OCI-LY7 (cell line): ENCODE measurements around the gene ACSS1. TPM values are rescaled to one million over a fixed set of nuclear protein-coding genes. Genes with fewer than 3 reads are reported as not detected.
A peak's percentile ranks its signal among the peaks of the same experiment; 100 is the strongest.

Source experiments
- BruUV-seq: library from RNA; stranded (reverse); fragments of 400-500 nt; replicated peaks from 2 replicates; lab custom pipeline; 2021; lab: Mats Ljungman, UMichigan
- CTCF ChIA-PET: fragments of 300-600 bp; sonication (Branson Sonifier 250); formaldehyde crosslinking; loops from one replicate; lab custom pipeline; 2022; ENCODE audit warnings: antibody characterized with exemption; ENCODE audit not compliant: unreplicated experiment; lab: Charles Lee
- POLR2A ChIA-PET: fragments of 300-600 bp; sonication (Branson Sonifier 250); formaldehyde crosslinking; loops from one replicate; lab custom pipeline; 2022; ENCODE audit warnings: antibody characterized with exemption; lab: Charles Lee
- DNase-seq: peaks from one replicate; pipeline ENCODE4 v3.0.0-alpha.2; 2015; ENCODE audit warnings: low spot score
- H2AFZ ChIP-seq: fragments of 200-600 bp; sonication (generic), shearing (Covaris generic); 2 replicates; pipeline ENCODE4 v1.6.1; 2014; ENCODE audit warnings: mild to moderate bottlenecking, antibody characterized with exemption, low read length, moderate library complexity
- H3K27ac ChIP-seq: fragments of 200-600 bp; sonication (generic); 2 replicates; pipeline ENCODE4 v1.5.1; 2014; ENCODE audit warnings: mixed run types, low read depth, mild to moderate bottlenecking, moderate library complexity, low read length, inconsistent platforms; ENCODE audit not compliant: poor library complexity, severe bottlenecking
- H3K36me3 ChIP-seq: fragments of 200-600 bp; sonication (generic); 2 replicates; pipeline ENCODE4 v1.6.1; 2014; ENCODE audit warnings: mild to moderate bottlenecking, antibody characterized with exemption, low read length, moderate library complexity, mixed read lengths; ENCODE audit not compliant: insufficient read depth
- H3K4me1 ChIP-seq: fragments of 200-600 bp; sonication (generic); 2 replicates; pipeline ENCODE4 v1.5.1; 2014; ENCODE audit warnings: mild to moderate bottlenecking, low read length; ENCODE audit not compliant: insufficient read depth, poor library complexity, severe bottlenecking
- H3K4me2 ChIP-seq: fragments of 200-600 bp; sonication (generic); 2 replicates; pipeline ENCODE4 v1.6.1; 2014; ENCODE audit warnings: mild to moderate bottlenecking, low read length
- H3K4me3 ChIP-seq: fragments of 200-600 bp; sonication (generic); 2 replicates; pipeline ENCODE4 v1.5.1; 2014; ENCODE audit warnings: mild to moderate bottlenecking, low read depth, low read length; ENCODE audit not compliant: poor library complexity, severe bottlenecking
- H3K79me2 ChIP-seq: fragments of 200-600 bp; sonication (generic); 2 replicates; pipeline ENCODE4 v1.6.1; 2016; ENCODE audit warnings: low read depth, mild to moderate bottlenecking, low read length, moderate library complexity, mixed read lengths; ENCODE audit not compliant: insufficient read depth
- H3K9me2 ChIP-seq: fragments of 200-600 bp; sonication (generic); 2 replicates; pipeline ENCODE4 v1.6.1; 2016; ENCODE audit warnings: mild to moderate bottlenecking, low read length, mixed read lengths; ENCODE audit not compliant: insufficient read depth
- H3K9me3 ChIP-seq: fragments of 200-600 bp; sonication (generic); 2 replicates; pipeline ENCODE4 v1.6.1; 2014; ENCODE audit warnings: mild to moderate bottlenecking, mixed run types, low read length, mixed read lengths
- H4K20me1 ChIP-seq: fragments of 200-600 bp; sonication (generic); 2 replicates; pipeline ENCODE4 v1.6.1; 2014; ENCODE audit warnings: mild to moderate bottlenecking, antibody characterized with exemption, low read length, moderate library complexity, mixed read lengths; ENCODE audit not compliant: insufficient read depth
- EZH2phosphoT487 ChIP-seq: fragments of 200-600 bp; sonication (generic); IDR thresholded peaks from 2 replicates; pipeline ENCODE4 v1.6.1; 2018; ENCODE audit warnings: low read depth, borderline replicate concordance, mild to moderate bottlenecking, mixed run types, antibody characterized with exemption, low read length, moderate library complexity, mixed read lengths
- intact Hi-C: fragments of 100-400 bp; cut with micrococcal nuclease; formaldehyde crosslinking; loops from one replicate; pipeline ENCODE4 v1.10.0; 2022; ENCODE audit not compliant: unreplicated experiment
- total RNA-seq, 2 experiments: library from RNA; depleted of rRNA in 1 of 2; stranded (reverse); fragments of >200 nt in 1 of 2; shearing (Covaris generic) in 1 of 2; gene quantifications; 2 replicates each; pipeline ENCODE4 v1.2.3, GENCODE V29; 2014 to 2022
- TF ChIP-seq, protein P1 (sequence below): fragments of 200-600 bp; sonication (generic); conservative IDR thresholded peaks from 2 replicates; pipeline ENCODE4 v1.5.1; 2014; ENCODE audit warnings: mild to moderate bottlenecking, antibody characterized with exemption, low read length, moderate library complexity, mixed read lengths

Gene ACSS1
- total RNA-seq, 2 experiments from 2014 or later, result 0.35 to 0.40 TPM

DNA sequence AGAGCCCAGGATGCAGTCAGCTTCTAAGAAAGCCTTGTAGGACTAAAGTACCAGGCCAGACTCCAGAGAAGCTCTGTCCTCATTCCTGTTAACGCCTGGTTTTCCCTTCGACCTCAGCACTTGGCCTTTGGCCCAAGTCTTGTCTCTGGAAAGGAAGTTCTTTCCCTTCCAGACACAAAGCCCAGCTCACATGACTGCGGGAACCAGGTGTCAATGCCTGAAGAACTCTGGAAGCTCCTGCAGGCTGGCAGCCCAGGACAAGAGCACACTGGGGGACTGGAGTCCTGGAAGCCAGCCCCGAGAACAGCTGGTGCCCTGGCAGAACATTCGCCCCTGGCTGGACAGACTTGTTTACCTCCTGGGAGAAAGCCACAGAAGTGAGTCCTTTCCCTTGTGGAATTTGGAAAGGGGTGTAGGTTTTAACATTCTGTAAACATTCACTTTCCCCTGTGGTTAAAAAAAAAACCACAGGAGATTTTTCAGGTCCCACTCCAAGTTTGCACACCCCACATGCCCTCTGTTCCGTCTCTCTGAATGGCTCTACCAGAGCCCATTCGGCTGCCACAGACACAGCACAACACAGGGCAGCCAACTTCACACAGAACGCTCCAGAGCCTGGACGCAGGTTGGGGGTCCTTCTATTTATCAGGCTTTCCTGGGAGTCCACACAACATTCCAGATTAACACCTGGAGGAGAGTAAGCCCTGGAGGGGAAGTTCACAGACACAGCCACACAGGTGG, 18.1 kb downstream of the ACSS1 start:
- TF ChIP-seq, protein P1, sequence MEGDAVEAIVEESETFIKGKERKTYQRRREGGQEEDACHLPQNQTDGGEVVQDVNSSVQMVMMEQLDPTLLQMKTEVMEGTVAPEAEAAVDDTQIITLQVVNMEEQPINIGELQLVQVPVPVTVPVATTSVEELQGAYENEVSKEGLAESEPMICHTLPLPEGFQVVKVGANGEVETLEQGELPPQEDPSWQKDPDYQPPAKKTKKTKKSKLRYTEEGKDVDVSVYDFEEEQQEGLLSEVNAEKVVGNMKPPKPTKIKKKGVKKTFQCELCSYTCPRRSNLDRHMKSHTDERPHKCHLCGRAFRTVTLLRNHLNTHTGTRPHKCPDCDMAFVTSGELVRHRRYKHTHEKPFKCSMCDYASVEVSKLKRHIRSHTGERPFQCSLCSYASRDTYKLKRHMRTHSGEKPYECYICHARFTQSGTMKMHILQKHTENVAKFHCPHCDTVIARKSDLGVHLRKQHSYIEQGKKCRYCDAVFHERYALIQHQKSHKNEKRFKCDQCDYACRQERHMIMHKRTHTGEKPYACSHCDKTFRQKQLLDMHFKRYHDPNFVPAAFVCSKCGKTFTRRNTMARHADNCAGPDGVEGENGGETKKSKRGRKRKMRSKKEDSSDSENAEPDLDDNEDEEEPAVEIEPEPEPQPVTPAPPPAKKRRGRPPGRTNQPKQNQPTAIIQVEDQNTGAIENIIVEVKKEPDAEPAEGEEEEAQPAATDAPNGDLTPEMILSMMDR, result no peak
- TF ChIP-seq EZH2phosphoT487, result no peak
- Histone ChIP-seq H4K20me1 (no peaks in the 10 kb centered on the region), H3K9me2 (no peaks in the 10 kb centered on the region), H3K4me3 (no peak overlapping the region), H3K79me2 (no peaks in the 10 kb centered on the region), H3K9me3 (no peaks in the 10 kb centered on the region), H3K4me1 (peaks cover 42% of the 10 kb centered on the region), H3K27ac (no peak overlapping the region), H2AFZ (no peak overlapping the region), H3K4me2 (no peak overlapping the region), H3K36me3 (no peaks in the 10 kb centered on the region)
- intact Hi-C loops, result no loop called here
- POLR2A ChIA-PET, result interaction anchor here (0.5 to 0.7 kb wide), 2 partner anchors 97 to 161 kb away, joined by 3 read pairs; no protein-coding TSS in a partner anchor
- no peak for DNase-seq
- no TSS peak for BruUV-seq
- CTCF ChIA-PET, result no interaction called here

DNA sequence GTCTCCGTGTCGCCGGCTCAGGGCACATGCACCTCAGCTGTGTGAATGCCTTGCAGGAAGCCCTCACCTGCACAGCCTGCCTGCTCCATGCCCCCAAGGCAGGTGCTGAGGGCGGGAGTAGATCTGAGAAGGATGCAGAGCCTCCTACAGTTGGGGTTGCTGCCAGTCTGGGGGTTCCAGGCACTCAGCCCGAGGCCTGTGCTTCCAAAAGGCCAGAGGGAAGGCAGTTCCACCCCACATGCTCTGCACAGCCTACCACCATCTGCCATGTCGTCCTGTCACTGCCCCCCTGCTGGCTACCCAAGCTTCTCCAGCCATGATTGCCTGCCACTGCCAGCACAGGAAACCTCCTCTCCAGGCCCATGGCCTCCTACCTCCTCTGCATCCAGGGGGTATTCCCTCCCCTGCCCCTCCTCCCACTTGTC, 19.3 kb downstream of the ACSS1 start:
- Histone ChIP-seq H4K20me1 (no peaks in the 10 kb centered on the region), H2AFZ (no peak overlapping the region), H3K4me1 (peaks cover 42% of the 10 kb centered on the region), H3K9me2 (no peaks in the 10 kb centered on the region), H3K79me2 (no peaks in the 10 kb centered on the region), H3K36me3 (no peaks in the 10 kb centered on the region), H3K4me3 (no peak overlapping the region), H3K4me2 (no peak overlapping the region), H3K9me3 (no peaks in the 10 kb centered on the region), H3K27ac (no peak overlapping the region)
- ChIA-PET CTCF (no interaction called here), POLR2A (interaction anchor here (1.1 kb wide), 1 partner anchor 11 kb away, joined by 3 read pairs; no protein-coding TSS in a partner anchor)
- intact Hi-C loops, result no loop called here
- no peak for TF ChIP-seq EZH2phosphoT487
- TF ChIP-seq, protein P1, result no peak
- no TSS peak for BruUV-seq
- no peak for DNase-seq

DNA sequence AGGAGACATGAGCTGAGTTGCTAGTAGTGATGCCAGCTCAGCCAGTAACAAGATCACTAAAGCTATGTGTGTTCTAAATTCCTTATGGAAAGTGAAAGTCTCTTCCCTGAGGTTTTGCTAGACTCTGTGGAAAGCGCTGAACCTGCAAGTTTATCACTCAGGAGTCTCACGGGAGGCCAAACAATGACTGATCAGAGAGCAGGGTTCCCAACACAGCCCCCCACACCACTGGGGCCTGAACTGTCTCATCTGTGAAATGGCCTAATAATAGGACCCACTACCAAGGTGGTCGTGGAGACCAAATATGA, 19.9 kb downstream of the ACSS1 start:
- no TSS peak for BruUV-seq
- TF ChIP-seq, protein P1, result no peak
- TF ChIP-seq EZH2phosphoT487, result no peak

More for the DNA sequence above, 19.9 kb downstream of the ACSS1 start:
- Histone ChIP-seq H3K4me1 (peaks cover 36% of the 10 kb centered on the region), H3K79me2 (no peaks in the 10 kb centered on the region), H2AFZ (0 out of 2 replicates have a peak overlapping the region, but pooled peaks have one; percentile 58), H3K4me2 (no peak overlapping the region), H4K20me1 (no peaks in the 10 kb centered on the region), H3K9me3 (no peaks in the 10 kb centered on the region), H3K27ac (no peak overlapping the region), H3K4me3 (no peak overlapping the region), H3K36me3 (no peaks in the 10 kb centered on the region), H3K9me2 (no peaks in the 10 kb centered on the region)
- intact Hi-C loops, result no loop called here
- POLR2A ChIA-PET, result interaction anchor here (1.1 kb wide), 1 partner anchor 10 kb away, joined by 3 read pairs; no protein-coding TSS in a partner anchor
- CTCF ChIA-PET, result no interaction called here
- DNase-seq, result no peak
